ENCODE results near the gene DRC7.

DRC7 gene

GRCh38 chr16:57722210-57722499, 27.5 kb downstream of the DRC7 start:
- Histone ChIP-seq H4K20me1 (ENCODE audit: control insufficient read depth, insufficient read depth, low read depth, low read length) (no peaks in the 10 kb centered on the region), H3F3A (ENCODE audit: control insufficient read depth, insufficient read depth) (no peaks in the 10 kb centered on the region), H3K4me2 (ENCODE audit: low read length) (no peak overlapping the region), H3K27me3 (ENCODE audit: control insufficient read depth, low read length) (no peaks in the 10 kb centered on the region), H3K36me3 (ENCODE audit: control insufficient read depth, low read length) (no peaks in the 10 kb centered on the region), H3K4me1 (ENCODE audit: control insufficient read depth, low read length) (peaks cover 8% of the 10 kb centered on the region; the same call in 1 of the 2 replicates), H3K27ac (ENCODE audit: low read depth, low read length) (no peak overlapping the region), H3K79me2 (ENCODE audit: control insufficient read depth, low read length) (no peaks in the 10 kb centered on the region), H3K9me3 (ENCODE audit: control insufficient read depth, insufficient read depth, low read length) (no peaks in the 10 kb centered on the region), H3K4me3 (ENCODE audit: low read length) (no peak overlapping the region), H3K9me2 (replicated peaks; ENCODE audit: control insufficient read depth, low read length) (no peaks in the 10 kb centered on the region)
- no peak for TF ChIP-seq CTCF (IDR thresholded peaks at IDR 0.05; ENCODE audit: low read depth, low read length, poor library complexity, severe bottlenecking)
- no peak for TF ChIP-seq EZH2phosphoT487 (IDR thresholded peaks at IDR 0.05; ENCODE audit: borderline replicate concordance, low read length)

- Histone ChIP-seq H3K4me3 (ENCODE audit: low read length) (no peak overlapping the region), H3K27me3 (ENCODE audit: control insufficient read depth, low read length) (no peaks in the 10 kb centered on the region), H3K9me2 (replicated peaks; ENCODE audit: control insufficient read depth, low read length) (no peaks in the 10 kb centered on the region), H3K36me3 (ENCODE audit: control insufficient read depth, low read length) (no peaks in the 10 kb centered on the region), H3K4me2 (ENCODE audit: low read length) (no peak overlapping the region), H3K4me1 (ENCODE audit: control insufficient read depth, low read length) (peaks cover 8% of the 10 kb centered on the region; the same call in 1 of the 2 replicates), H4K20me1 (ENCODE audit: control insufficient read depth, insufficient read depth, low read depth, low read length) (no peaks in the 10 kb centered on the region), H3K9me3 (ENCODE audit: control insufficient read depth, insufficient read depth, low read length) (no peaks in the 10 kb centered on the region), H3K27ac (ENCODE audit: low read depth, low read length) (no peak overlapping the region), H3K79me2 (ENCODE audit: control insufficient read depth, low read length) (no peaks in the 10 kb centered on the region), H3F3A (ENCODE audit: control insufficient read depth, insufficient read depth) (no peaks in the 10 kb centered on the region)
- no peak for TF ChIP-seq CTCF (IDR thresholded peaks at IDR 0.05; ENCODE audit: low read depth, low read length, poor library complexity, severe bottlenecking)
- no peak for TF ChIP-seq EZH2phosphoT487 (IDR thresholded peaks at IDR 0.05; ENCODE audit: borderline replicate concordance, low read length)
Observed at GRCh38 chr16:57722651-57723050, 28.0 kb downstream of the DRC7 start.

GRCh38 chr16:57723170-57723569, 28.6 kb downstream of the DRC7 start:
- TF ChIP-seq CTCF (IDR thresholded peaks at IDR 0.05; ENCODE audit: low read depth, low read length, poor library complexity, severe bottlenecking) (no peak), EZH2phosphoT487 (IDR thresholded peaks at IDR 0.05; ENCODE audit: borderline replicate concordance, low read length) (no peak)
- Histone ChIP-seq H3K79me2 (ENCODE audit: control insufficient read depth, low read length) (no peaks in the 10 kb centered on the region), H3K36me3 (ENCODE audit: control insufficient read depth, low read length) (no peaks in the 10 kb centered on the region), H4K20me1 (ENCODE audit: control insufficient read depth, insufficient read depth, low read depth, low read length) (no peaks in the 10 kb centered on the region), H3K27ac (ENCODE audit: low read depth, low read length) (no peak overlapping the region), H3K4me3 (ENCODE audit: low read length) (no peak overlapping the region), H3K4me1 (ENCODE audit: control insufficient read depth, low read length) (peaks cover 8% of the 10 kb centered on the region; the same call in 1 of the 2 replicates), H3K9me3 (ENCODE audit: control insufficient read depth, insufficient read depth, low read length) (no peaks in the 10 kb centered on the region), H3K9me2 (replicated peaks; ENCODE audit: control insufficient read depth, low read length) (no peaks in the 10 kb centered on the region), H3K27me3 (ENCODE audit: control insufficient read depth, low read length) (no peaks in the 10 kb centered on the region), H3K4me2 (ENCODE audit: low read length) (no peak overlapping the region), H3F3A (ENCODE audit: control insufficient read depth, insufficient read depth) (no peaks in the 10 kb centered on the region)

- no peak for TF ChIP-seq CTCF (IDR thresholded peaks at IDR 0.05; ENCODE audit: low read depth, low read length, poor library complexity, severe bottlenecking)
- TF ChIP-seq EZH2phosphoT487 (IDR thresholded peaks at IDR 0.05; ENCODE audit: borderline replicate concordance, low read length) = no peak
- no peaks in the 10 kb centered on the region for H3K79me2 ChIP-seq (ENCODE audit: control insufficient read depth, low read length)
- no peak overlapping the region for H3K4me2 ChIP-seq (ENCODE audit: low read length)
Observed at GRCh38 chr16:57724531-57724930, 29.9 kb downstream of the DRC7 start.

More at GRCh38 chr16:57724531-57724930, 29.9 kb downstream of the DRC7 start:
- H3K4me3 ChIP-seq (ENCODE audit: low read length) = no peak overlapping the region
- H3F3A ChIP-seq (ENCODE audit: control insufficient read depth, insufficient read depth) = no peaks in the 10 kb centered on the region
- H3K9me2 ChIP-seq (replicated peaks; ENCODE audit: control insufficient read depth, low read length) = no peaks in the 10 kb centered on the region
- H4K20me1 ChIP-seq (ENCODE audit: control insufficient read depth, insufficient read depth, low read depth, low read length) = no peaks in the 10 kb centered on the region
- no peaks in the 10 kb centered on the region for H3K9me3 ChIP-seq (ENCODE audit: control insufficient read depth, insufficient read depth, low read length)
- H3K36me3 ChIP-seq (ENCODE audit: control insufficient read depth, low read length) = no peaks in the 10 kb centered on the region
- no peak overlapping the region for H3K27ac ChIP-seq (ENCODE audit: low read depth, low read length)
- H3K4me1 ChIP-seq (ENCODE audit: control insufficient read depth, low read length) = peaks cover 8% of the 10 kb centered on the region; the same call in 1 of the 2 replicates
- H3K27me3 ChIP-seq (ENCODE audit: control insufficient read depth, low read length) = no peaks in the 10 kb centered on the region

Measured in DOHH2 (cell line).